GM12878 (cell line): Measurements from ENCODE around the gene KCNB1. TPM values are rescaled to one million over a fixed set of nuclear protein-coding genes. Genes with fewer than 3 reads are reported as not detected.

ENCODE experiments used
- ATAC-seq: fragments of 200-7000 bp; cut with Tn5 transposase; 3 replicates; pipeline ENCODE4 v1.9.1; 2020; ENCODE audit warnings: mild to moderate bottlenecking, moderate library complexity
- BruUV-seq: library from RNA; stranded (reverse); fragments of 400-500 nt; replicated peaks from 2 replicates; lab custom pipeline; 2021; lab: Mats Ljungman, UMichigan
- CTCF ChIA-PET: fragments of 300-600 bp; sonication (Branson Sonifier 250); formaldehyde crosslinking; extraction: SDS; loops from one replicate; lab custom pipeline; 2021; ENCODE audit warnings: inconsistent platforms; lab: Yijun Ruan, JAX
- POLR2A ChIA-PET: fragments of 350-600 bp; formaldehyde crosslinking; extraction: SDS; loops from one replicate; lab custom pipeline; 2021; ENCODE audit warnings: inconsistent platforms; lab: Charles Lee
- RAD21 ChIA-PET: fragments of 300-600 bp; sonication (Branson Sonifier 250); formaldehyde crosslinking; loops from one replicate; lab custom pipeline; 2023; ENCODE audit warnings: antibody characterized with exemption; ENCODE audit not compliant: unreplicated experiment; lab: Charles Lee
- SMC1A ChIA-PET: fragments of 300-600 bp; sonication (Branson Sonifier 250); formaldehyde crosslinking; loops from one replicate; lab custom pipeline; 2023; ENCODE audit not compliant: unreplicated experiment, uncharacterized antibody; lab: Charles Lee
- DNase-seq: peaks from one replicate; pipeline ENCODE4 v3.0.0-alpha.2; 2011; ENCODE audit warnings: low read depth, low spot score
- FAIRE-seq: peaks from 3 replicates; lab custom pipeline; 2011; peaks lifted over from hg19 to GRCh38; lab: Jason Lieb, UNC
- H2AFZ ChIP-seq: 2 replicates; pipeline ENCODE4 v1.6.0; 2011; ENCODE audit warnings: low read depth, low read length, control low read depth; ENCODE audit not compliant: control insufficient read depth
- H3K27ac ChIP-seq: 2 replicates; pipeline ENCODE4 v1.5.1; 2011; ENCODE audit warnings: control low read depth; ENCODE audit not compliant: control insufficient read depth, insufficient read depth
- H3K27me3 ChIP-seq, 2 experiments: replicated peaks in 1 of 2; 2 replicates each; pipeline versions ENCODE4 v1.6.0 to v1.6.1; 2011; ENCODE audit warnings: low read length in 1 of 2; ENCODE audit not compliant: control insufficient read depth in 2 of 2, insufficient read depth in 2 of 2
- H3K36me3 ChIP-seq, 2 experiments: 2 replicates each; pipeline ENCODE4 v1.5.1; 2011; ENCODE audit warnings: low read length in 1 of 2; ENCODE audit not compliant: control insufficient read depth in 2 of 2, insufficient read depth in 2 of 2
- H3K4me1 ChIP-seq: 2 replicates; pipeline ENCODE4 v1.6.1; 2011; ENCODE audit warnings: mild to moderate bottlenecking, low read length, moderate library complexity, mixed read lengths; ENCODE audit not compliant: control insufficient read depth, insufficient read depth
- H3K4me2 ChIP-seq: 2 replicates; pipeline ENCODE4 v1.6.0; 2011; ENCODE audit warnings: control low read depth; ENCODE audit not compliant: control insufficient read depth, insufficient read depth
- H3K4me3 ChIP-seq: fragments of 200-600 bp; sonication (generic); 2 replicates; pipeline ENCODE4 v1.5.1; 2016
- H3K79me2 ChIP-seq: 2 replicates; pipeline ENCODE4 v1.6.0; 2011; ENCODE audit warnings: low read length; ENCODE audit not compliant: control insufficient read depth, insufficient read depth
- H3K9ac ChIP-seq: 2 replicates; pipeline ENCODE4 v1.8.0; 2011; ENCODE audit warnings: low read length, control low read depth, mixed read lengths; ENCODE audit not compliant: control insufficient read depth, insufficient read depth
- H3K9me3 ChIP-seq: replicated peaks from 3 replicates; pipeline ENCODE4 v1.5.1; 2011; ENCODE audit warnings: mild to moderate bottlenecking, low read length; ENCODE audit not compliant: control insufficient read depth, insufficient read depth
- H4K20me1 ChIP-seq: 2 replicates; pipeline ENCODE4 v1.6.0; 2011; ENCODE audit not compliant: control insufficient read depth, insufficient read depth
- ATF7 ChIP-seq: fragments of 450-650 bp; IDR thresholded peaks from 2 replicates; pipeline ENCODE4 v1.6.1; 2016; ENCODE audit warnings: low read depth, mild to moderate bottlenecking
- FOXM1 ChIP-seq: IDR thresholded peaks from 2 replicates; pipeline ENCODE4 v1.6.1; 2012; ENCODE audit warnings: low read depth, mild to moderate bottlenecking, inconsistent platforms, low read length, moderate library complexity
- HDGF ChIP-seq: fragments of 450-650 bp; IDR thresholded peaks from 2 replicates; pipeline ENCODE4 v1.6.1; 2016; ENCODE audit warnings: antibody characterized with exemption
- HSF1 ChIP-seq: fragments of 150-350 bp; IDR thresholded peaks from 2 replicates; pipeline ENCODE4 v1.6.1; 2014; ENCODE audit warnings: mild to moderate bottlenecking, low read depth, low read length
- MXI1 ChIP-seq: fragments of 150-350 bp; IDR thresholded peaks from 2 replicates; pipeline ENCODE4 v1.6.1; 2011; ENCODE audit warnings: low read depth, mild to moderate bottlenecking, inconsistent platforms, low read length, improper control_type of control experiment
- NFIC ChIP-seq: IDR thresholded peaks from 2 replicates; pipeline ENCODE4 v1.6.1; 2012; ENCODE audit warnings: low read depth, mild to moderate bottlenecking, inconsistent platforms, low read length, moderate library complexity
- PAX5 ChIP-seq: IDR thresholded peaks from 2 replicates; pipeline ENCODE4 v1.6.1; 2011; ENCODE audit warnings: low read depth, low read length, borderline replicate concordance
- RELA ChIP-seq: fragments of 450-650 bp; IDR thresholded peaks from 2 replicates; pipeline ENCODE4 v1.8.0; 2014; ENCODE audit warnings: borderline replicate concordance; ENCODE audit not compliant: partially characterized antibody
- RELB ChIP-seq: fragments of 450-650 bp; IDR thresholded peaks from 2 replicates; pipeline ENCODE4 v1.6.1; 2017; ENCODE audit warnings: low read depth, mild to moderate bottlenecking, moderate library complexity
- TCF7 ChIP-seq: IDR thresholded peaks from 2 replicates; pipeline ENCODE4 v1.6.1; 2014; ENCODE audit warnings: antibody characterized with exemption, borderline replicate concordance
- ZBTB40 ChIP-seq: fragments of 450-650 bp; IDR thresholded peaks from 2 replicates; pipeline ENCODE4 v1.6.1; 2016; ENCODE audit warnings: mild to moderate bottlenecking, moderate library complexity, borderline replicate concordance
- WGBS: methylation state at CpG from one replicate; pipeline ENCODE4 v1.1.6; 2016; ENCODE audit warnings: low lambda C conversion rate; ENCODE audit not compliant: insufficient replicate concordance, insufficient coverage; ENCODE audit errors: missing lambda C conversion rate; 5-methylcytosine and 5-hydroxymethylcytosine counted together
- in situ Hi-C: fragments of 300-500 bp; cut with MboI; formaldehyde crosslinking; loops from 9 replicates; pipeline ENCODE4 v1.14.3; 2018; ENCODE audit warnings: mixed read lengths
- intact Hi-C: fragments of 100-400 bp; cut with micrococcal nuclease; formaldehyde crosslinking; loops from one replicate; pipeline ENCODE4 v1.14.2; 2022; ENCODE audit not compliant: unreplicated experiment
- polyA plus RNA-seq, 11 experiments: library from polyadenylated mRNA; depleted of rRNA in 4 of 11; unstranded in 6 of 11; stranded (reverse) in 5 of 11; fragments of >200 nt; fragmentation: Nextera tagmentation in 4 of 11; fragmentation: Illumina TruSeq in 1 of 11; extraction: Ambion mirVana in 4 of 11; extraction: Trizol in 1 of 11; gene quantifications; 1 replicate in 1 of 11; 2 replicates in 10 of 11; pipeline versions ENCODE4 v1.2.1 to v1.2.3, GENCODE V29; 2011 to 2016; ENCODE audit warnings: inconsistent platforms in 2 of 11, missing spikeins in 2 of 11, low read depth in 1 of 11
- total RNA-seq, 4 experiments: library from RNA; depleted of rRNA in 3 of 4; stranded (reverse); fragments of >200 nt in 3 of 4; fragmentation: Illumina TruSeq in 1 of 4; extraction: Trizol in 1 of 4; gene quantifications; 2 replicates each; pipeline versions ENCODE4 v1.2.1 to v1.2.3, GENCODE V29; 2013 to 2021
- TF ChIP-seq, protein P1 (sequence below): IDR thresholded peaks from 2 replicates; pipeline ENCODE4 v1.6.1; 2012; ENCODE audit warnings: low read length, inconsistent platforms

The KCNB1 gene
- total and polyA plus RNA-seq, 10 of the 15 experiments (the other 5 are each of a cell fraction or from before 2014, with no cell fraction given), result 0.02 to 0.08 (median 0.03) TPM; not detected in 7

DNA sequence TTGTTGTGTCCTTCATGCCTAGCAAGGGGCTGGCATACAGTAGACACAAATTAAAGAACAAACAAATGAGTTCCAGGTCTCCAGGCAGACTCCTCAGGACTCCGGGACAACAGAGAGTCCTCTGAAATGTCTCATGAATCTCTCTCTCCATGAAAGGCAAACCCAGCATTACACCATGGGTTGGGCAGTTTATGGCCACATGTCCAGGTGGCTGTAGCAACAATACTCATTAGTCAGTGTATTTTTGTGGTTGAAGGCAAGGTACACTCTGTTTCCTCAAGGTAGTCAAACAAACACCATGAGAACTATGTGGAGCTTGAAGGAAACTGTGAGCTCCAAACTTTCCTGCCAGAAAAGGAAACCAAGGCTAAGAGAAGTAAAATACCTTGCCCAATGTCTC, 62.2 kb downstream of the KCNB1 start:
- CTCF ChIA-PET, result interaction anchor here (0.6 kb wide), 1 partner anchor 30 kb away, joined by 4 read pairs; no protein-coding TSS in a partner anchor
- no peaks in the 10 kb centered on the region for H3K4me1 ChIP-seq
- TF ChIP-seq HSF1 (no peak), ATF7 (no peak), FOXM1 (no peak), ZBTB40 (no peak), MXI1 (no peak), TCF7 (no peak), NFIC (no peak), HDGF (no peak), RELB (no peak), PAX5 (no peak), RELA (no peak)
- TF ChIP-seq, protein P1, sequence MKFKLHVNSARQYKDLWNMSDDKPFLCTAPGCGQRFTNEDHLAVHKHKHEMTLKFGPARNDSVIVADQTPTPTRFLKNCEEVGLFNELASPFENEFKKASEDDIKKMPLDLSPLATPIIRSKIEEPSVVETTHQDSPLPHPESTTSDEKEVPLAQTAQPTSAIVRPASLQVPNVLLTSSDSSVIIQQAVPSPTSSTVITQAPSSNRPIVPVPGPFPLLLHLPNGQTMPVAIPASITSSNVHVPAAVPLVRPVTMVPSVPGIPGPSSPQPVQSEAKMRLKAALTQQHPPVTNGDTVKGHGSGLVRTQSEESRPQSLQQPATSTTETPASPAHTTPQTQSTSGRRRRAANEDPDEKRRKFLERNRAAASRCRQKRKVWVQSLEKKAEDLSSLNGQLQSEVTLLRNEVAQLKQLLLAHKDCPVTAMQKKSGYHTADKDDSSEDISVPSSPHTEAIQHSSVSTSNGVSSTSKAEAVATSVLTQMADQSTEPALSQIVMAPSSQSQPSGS, result no peak

More for the DNA sequence above, 62.2 kb downstream of the KCNB1 start:
- no peaks in the 10 kb centered on the region for H3K9me3 ChIP-seq
- RAD21 ChIA-PET, result no interaction called here
- in situ Hi-C loops (no loop called here), intact Hi-C loops (no loop called here)
- SMC1A ChIA-PET, result no interaction called here
- peaks cover 0 to 4% of the 10 kb centered on the region in 2 experiments; a peak in 2 of 4 replicates for H3K27me3 ChIP-seq
- no peaks in the 10 kb centered on the region for H3K36me3 ChIP-seq
- no peak overlapping the region for H2AFZ ChIP-seq
- H3K79me2 ChIP-seq, result no peaks in the 10 kb centered on the region
- no peak overlapping the region for H3K9ac ChIP-seq
- H3K4me2 ChIP-seq, result no peak overlapping the region
- H4K20me1 ChIP-seq, result no peaks in the 10 kb centered on the region
- H3K27ac ChIP-seq, result no peak overlapping the region
- POLR2A ChIA-PET, result no interaction called here
- WGBS, result 87% methylated on average over 1 of the region's 1 CpG
- BruUV-seq, result no TSS peak
- no peak overlapping the region for H3K4me3 ChIP-seq
- FAIRE-seq, result no peak
- ATAC-seq, result no peak
- no peak for DNase-seq
